Upper lobe of left lung (tissue), 6 donors: ENCODE data around the gene U2AF1L4. TPM values are rescaled to one million over a fixed set of nuclear protein-coding genes. Genes with fewer than 3 reads are reported as not detected.

Experiments
- ATAC-seq, 2 donors: fragments of 200-7000 bp; cut with Tn5 transposase; one replicate each; pipeline ENCODE4 v1.9.1; 2022; ENCODE audit warnings: mild to moderate bottlenecking in 2 of 2, moderate library complexity in 2 of 2; ENCODE audit not compliant: low FRiP score in 2 of 2
- DNase-seq, 2 donors: peaks; one replicate each; pipeline ENCODE4 v3.0.0-alpha.2; 2019 to 2020
- H3K27ac ChIP-seq, 4 donors: fragments of 200-600 bp; sonication (generic); one replicate each; pipeline ENCODE4 v1.5.1; 2016 to 2019
- H3K27me3 ChIP-seq, 4 donors: fragments of 200-600 bp; sonication (generic); one replicate each; pipeline ENCODE4 v1.5.1; 2017 to 2019
- H3K36me3 ChIP-seq, 4 donors: fragments of 200-600 bp; sonication (generic); one replicate each; pipeline ENCODE4 v1.5.1; 2016 to 2019
- H3K4me1 ChIP-seq, 4 donors: fragments of 200-600 bp; sonication (generic); one replicate each; pipeline ENCODE4 v1.5.1; 2018 to 2019
- H3K4me3 ChIP-seq, 4 donors: fragments of 200-600 bp; sonication (generic); one replicate each; pipeline ENCODE4 v1.5.1; 2017 to 2019; ENCODE audit warnings: mild to moderate bottlenecking in 2 of 4, moderate library complexity in 1 of 4
- H3K9me3 ChIP-seq, 4 donors: fragments of 200-600 bp; sonication (generic); one replicate each; pipeline ENCODE4 v1.5.1; 2018 to 2019
- CTCF ChIP-seq, 6 experiments: fragments of 450-650 bp in 4 of 6; fragments of 200-600 bp in 2 of 6; sonication (generic) in 2 of 6; IDR thresholded peaks; one replicate each; pipeline ENCODE4 v1.5.1; 2016 to 2019; ENCODE audit warnings: antibody characterized with exemption in 6 of 6
- EP300 ChIP-seq, 4 donors: sonication (generic); formaldehyde crosslinking; IDR thresholded peaks; one replicate each; pipeline ENCODE4 v1.5.1; 2017; ENCODE audit warnings: antibody characterized with exemption in 4 of 4, control low read depth in 2 of 4
- POLR2A ChIP-seq, 4 donors: fragments of 450-650 bp; IDR thresholded peaks; one replicate each; pipeline ENCODE4 v1.5.1; 2016 to 2017; ENCODE audit warnings: antibody characterized with exemption in 4 of 4, mild to moderate bottlenecking in 2 of 4
- POLR2AphosphoS5 ChIP-seq, 2 donors: sonication (generic); formaldehyde crosslinking; IDR thresholded peaks; one replicate each; pipeline ENCODE4 v1.5.1; 2017; ENCODE audit warnings: antibody characterized with exemption in 2 of 2
- WGBS, 2 donors: methylation state at CpG; one replicate each; pipeline ENCODE4 v1.1.5; 2017 to 2018; 5-methylcytosine and 5-hydroxymethylcytosine counted together
- total RNA-seq, 6 donors: library from RNA; depleted of rRNA in 4 of 6; stranded (reverse); fragments of >200 nt in 4 of 6; gene quantifications; one replicate each; pipeline versions ENCODE4 v1.1.0 to v1.2.1, GENCODE V29; 2016 to 2021
- donor health status: DM: no; HTN: no; CAD: no; lungs with moderate emphysema.
- donor health status: DM: no; HTN: yes; CAD: no; lungs with severe emphysema.

The U2AF1L4 gene
- total RNA-seq, 6 donors from 2014 or later: 8.5 to 157 (median 22.0) TPM

- peak in 1 of 2 donors; percentile 7 for ATAC-seq
Measured at GRCh38 chr19:35766571-35767104, 21.4 kb upstream of the U2AF1L4 start.

GRCh38 chr19:35764432-35765315 lies 19.5 kb upstream of the U2AF1L4 start:
- WGBS, 2 donors: 94 to 95% methylated on average over 17 of the region's 17 CpGs
- peaks cover 0 to 65% (median 35%) of the 10 kb centered on the region in 4 donors for H3K36me3 ChIP-seq
- H3K27me3 ChIP-seq: no peaks in the 10 kb centered on the region
- H3K4me1 ChIP-seq: peaks cover 0 to 4% (median 0%) of the 10 kb centered on the region in 4 donors
- TF ChIP-seq POLR2AphosphoS5 (IDR thresholded peaks at IDR 0.05): no peak
- no peak for TF ChIP-seq POLR2A (IDR thresholded peaks at IDR 0.05)
- no peak for TF ChIP-seq CTCF (IDR thresholded peaks at IDR 0.05)
- TF ChIP-seq EP300 (IDR thresholded peaks at IDR 0.05): no peak
- no peak overlapping the region for H3K27ac ChIP-seq
- no peaks in the 10 kb centered on the region for H3K9me3 ChIP-seq
- ATAC-seq: no peak
- DNase-seq: no peak
- H3K4me3 ChIP-seq: no peak overlapping the region

More at GRCh38 chr19:35766571-35767104, 21.4 kb upstream of the U2AF1L4 start:
- H3K4me3 ChIP-seq: no peak overlapping the region
- DNase-seq: no peak
- TF ChIP-seq EP300 (IDR thresholded peaks at IDR 0.05) (no peak), POLR2A (IDR thresholded peaks at IDR 0.05) (no peak), CTCF (IDR thresholded peaks at IDR 0.05) (no peak), POLR2AphosphoS5 (IDR thresholded peaks at IDR 0.05) (no peak)
- no peaks in the 10 kb centered on the region for H3K9me3 ChIP-seq
- peaks cover 0 to 61% (median 34%) of the 10 kb centered on the region in 4 donors for H3K36me3 ChIP-seq
- WGBS, 2 donors: 97 to 100% methylated on average over 2 to 10 of the region's 11 CpGs
- no peak overlapping the region for H3K27ac ChIP-seq
- no peaks in the 10 kb centered on the region for H3K27me3 ChIP-seq
- H3K4me1 ChIP-seq: no peaks in the 10 kb centered on the region

- 93 to 95% methylated on average over 4 of the region's 4 CpGs for WGBS, 2 donors
- H3K27me3 ChIP-seq: peaks cover 0 to 3% (median 0%) of the 10 kb centered on the region in 4 donors
- H3K4me1 ChIP-seq: peaks cover 27 to 33% (median 28%) of the 10 kb centered on the region in 4 donors
- no peaks in the 10 kb centered on the region for H3K9me3 ChIP-seq
- no peak overlapping the region for H3K4me3 ChIP-seq
- DNase-seq (no peak), ATAC-seq (no peak)
- peaks cover 0 to 40% (median 30%) of the 10 kb centered on the region in 4 donors for H3K36me3 ChIP-seq
- no peak overlapping the region for H3K27ac ChIP-seq
- no peak for TF ChIP-seq EP300 (IDR thresholded peaks at IDR 0.05)
- no peak for TF ChIP-seq POLR2AphosphoS5 (IDR thresholded peaks at IDR 0.05)
- no peak for TF ChIP-seq POLR2A (IDR thresholded peaks at IDR 0.05)
- TF ChIP-seq CTCF (IDR thresholded peaks at IDR 0.05): no peak
Measured at GRCh38 chr19:35760711-35761349, 15.6 kb upstream of the U2AF1L4 start.

GRCh38 chr19:35759697-35760096 lies 14.5 kb upstream of the U2AF1L4 start:
- H3K27me3 ChIP-seq: peaks cover 0 to 3% (median 1%) of the 10 kb centered on the region in 4 donors
- H3K36me3 ChIP-seq: peaks cover 0 to 30% (median 22%) of the 10 kb centered on the region in 4 donors
- no peak overlapping the region for H3K27ac ChIP-seq
- H3K4me1 ChIP-seq: peaks cover 32 to 43% (median 34%) of the 10 kb centered on the region in 4 donors
- DNase-seq (no peak), ATAC-seq (no peak)
- no peaks in the 10 kb centered on the region for H3K9me3 ChIP-seq
- no peak for TF ChIP-seq EP300 (IDR thresholded peaks at IDR 0.05)
- no peak for TF ChIP-seq POLR2AphosphoS5 (IDR thresholded peaks at IDR 0.05)
- TF ChIP-seq CTCF (IDR thresholded peaks at IDR 0.05): no peak
- TF ChIP-seq POLR2A (IDR thresholded peaks at IDR 0.05): no peak
- WGBS, 2 donors: 96 to 100% methylated on average over 1 to 2 of the region's 2 CpGs
- no peak overlapping the region for H3K4me3 ChIP-seq
